ENCODE data around the gene ADAT3.
A peak's percentile ranks its signal among the peaks of the same experiment; 100 is the strongest.

ADAT3 gene

GRCh38 chr19:1942934-1943555, 37.8 kb downstream of the ADAT3 start:
- no peak for DNase-seq

- DNase-seq: no peak
These were observed 38.5 kb downstream of the ADAT3 start for GRCh38 chr19:1943661-1944087.

GRCh38 chr19:1944088-1944915, 39.1 kb downstream of the ADAT3 start:
- no peak for DNase-seq

GRCh38 chr19:1944916-1945561, 39.8 kb downstream of the ADAT3 start:
- DNase-seq: no peak

GRCh38 chr19:1945899-1946298, 40.7 kb downstream of the ADAT3 start:
- no peak for DNase-seq

GRCh38 chr19:1947651-1948209, 42.5 kb downstream of the ADAT3 start:
- DNase-seq: no peak

GRCh38 chr19:1949304-1950101, 44.3 kb downstream of the ADAT3 start:
- DNase-seq: no peak

GRCh38 chr19:1950640-1951039, 45.4 kb downstream of the ADAT3 start:
- DNase-seq: no peak

GRCh38 chr19:1952635-1953034, 47.4 kb downstream of the ADAT3 start:
- no peak for DNase-seq

- no peak for DNase-seq
These were observed 47.8 kb downstream of the ADAT3 start for GRCh38 chr19:1953037-1953436.

- no peak for DNase-seq
These were observed 48.4 kb downstream of the ADAT3 start for GRCh38 chr19:1953441-1954094.

- DNase-seq: no peak
These were observed 49.3 kb downstream of the ADAT3 start for GRCh38 chr19:1954532-1954933.

GRCh38 chr19:1955171-1956121, 50.2 kb downstream of the ADAT3 start:
- DNase-seq: no peak

GRCh38 chr19:1956122-1956494, 50.9 kb downstream of the ADAT3 start:
- no peak for DNase-seq

GRCh38 chr19:1956868-1957492, 51.8 kb downstream of the ADAT3 start:
- peak; percentile 93 for DNase-seq

- no peak for DNase-seq
These were observed 52.5 kb downstream of the ADAT3 start for GRCh38 chr19:1957562-1958248.

GRCh38 chr19:1959928-1960589, 54.9 kb downstream of the ADAT3 start:
- no peak for DNase-seq

GRCh38 chr19:1961000-1961883, 56.0 kb downstream of the ADAT3 start:
- DNase-seq: no peak
